Brain microvascular endothelial cell (primary cell): ENCODE results near the gene NEU2.

Source experiments
- DNase-seq: peaks from one replicate; pipeline ENCODE4 v3.0.0-alpha.2; 2020
- H3K27ac ChIP-seq: fragments of 250-450 bp; sonication (Bioruptor Pico); 2 replicates; pipeline ENCODE4 v1.5.1; 2020; ENCODE audit warnings: mild to moderate bottlenecking, moderate library complexity
- H3K27me3 ChIP-seq: fragments of 250-450 bp; sonication (Bioruptor Pico); replicated peaks from 2 replicates; pipeline ENCODE4 v1.5.1; 2020; ENCODE audit warnings: mild to moderate bottlenecking
- H3K36me3 ChIP-seq: fragments of 250-450 bp; sonication (Bioruptor Pico); replicated peaks from 2 replicates; pipeline ENCODE4 v1.5.1; 2020; ENCODE audit warnings: mild to moderate bottlenecking
- H3K4me3 ChIP-seq: 2 replicates; pipeline ENCODE4 v1.5.1; 2011; ENCODE audit warnings: low read depth, mild to moderate bottlenecking, control low read depth, low read length, moderate library complexity
- in situ Hi-C: cut with HindIII; loops from 2 replicates; pipeline ENCODE4 v1.10.0; 2017; ENCODE audit warnings: low sequenced_read_pairs, low pct_ligation_motif_present
- TF ChIP-seq, protein P1 (sequence below): IDR thresholded peaks from 2 replicates; pipeline ENCODE4 v1.5.1; 2011; ENCODE audit warnings: low read depth, mild to moderate bottlenecking, moderate library complexity, low read length, control low read depth, inconsistent platforms; ENCODE audit errors: missing control alignments

Gene NEU2

GRCh38 chr2:233000886-233001750, 31.4 kb upstream of the NEU2 start:
- in situ Hi-C loops, result no loop called here
- DNase-seq, result no peak
- no peaks in the 10 kb centered on the region for H3K36me3 ChIP-seq
- no peak overlapping the region for H3K4me3 ChIP-seq
- H3K27me3 ChIP-seq, result no peaks in the 10 kb centered on the region
- no peak overlapping the region for H3K27ac ChIP-seq
- TF ChIP-seq, protein P1, sequence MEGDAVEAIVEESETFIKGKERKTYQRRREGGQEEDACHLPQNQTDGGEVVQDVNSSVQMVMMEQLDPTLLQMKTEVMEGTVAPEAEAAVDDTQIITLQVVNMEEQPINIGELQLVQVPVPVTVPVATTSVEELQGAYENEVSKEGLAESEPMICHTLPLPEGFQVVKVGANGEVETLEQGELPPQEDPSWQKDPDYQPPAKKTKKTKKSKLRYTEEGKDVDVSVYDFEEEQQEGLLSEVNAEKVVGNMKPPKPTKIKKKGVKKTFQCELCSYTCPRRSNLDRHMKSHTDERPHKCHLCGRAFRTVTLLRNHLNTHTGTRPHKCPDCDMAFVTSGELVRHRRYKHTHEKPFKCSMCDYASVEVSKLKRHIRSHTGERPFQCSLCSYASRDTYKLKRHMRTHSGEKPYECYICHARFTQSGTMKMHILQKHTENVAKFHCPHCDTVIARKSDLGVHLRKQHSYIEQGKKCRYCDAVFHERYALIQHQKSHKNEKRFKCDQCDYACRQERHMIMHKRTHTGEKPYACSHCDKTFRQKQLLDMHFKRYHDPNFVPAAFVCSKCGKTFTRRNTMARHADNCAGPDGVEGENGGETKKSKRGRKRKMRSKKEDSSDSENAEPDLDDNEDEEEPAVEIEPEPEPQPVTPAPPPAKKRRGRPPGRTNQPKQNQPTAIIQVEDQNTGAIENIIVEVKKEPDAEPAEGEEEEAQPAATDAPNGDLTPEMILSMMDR, result no peak

GRCh38 chr2:233002829-233003657, 29.4 kb upstream of the NEU2 start:
- H3K36me3 ChIP-seq, result no peaks in the 10 kb centered on the region
- H3K27me3 ChIP-seq, result no peaks in the 10 kb centered on the region
- no peak overlapping the region for H3K27ac ChIP-seq
- in situ Hi-C loops, result no loop called here
- no peak for DNase-seq
- no peak overlapping the region for H3K4me3 ChIP-seq
- TF ChIP-seq, protein P1, result no peak

- Histone ChIP-seq H3K27ac (no peak overlapping the region), H3K27me3 (no peaks in the 10 kb centered on the region), H3K4me3 (no peak overlapping the region), H3K36me3 (no peaks in the 10 kb centered on the region)
- in situ Hi-C loops, result no loop called here
- no peak for DNase-seq
- TF ChIP-seq, protein P1, result no peak
Measured at GRCh38 chr2:233003658-233004555, 28.6 kb upstream of the NEU2 start.

DNA sequence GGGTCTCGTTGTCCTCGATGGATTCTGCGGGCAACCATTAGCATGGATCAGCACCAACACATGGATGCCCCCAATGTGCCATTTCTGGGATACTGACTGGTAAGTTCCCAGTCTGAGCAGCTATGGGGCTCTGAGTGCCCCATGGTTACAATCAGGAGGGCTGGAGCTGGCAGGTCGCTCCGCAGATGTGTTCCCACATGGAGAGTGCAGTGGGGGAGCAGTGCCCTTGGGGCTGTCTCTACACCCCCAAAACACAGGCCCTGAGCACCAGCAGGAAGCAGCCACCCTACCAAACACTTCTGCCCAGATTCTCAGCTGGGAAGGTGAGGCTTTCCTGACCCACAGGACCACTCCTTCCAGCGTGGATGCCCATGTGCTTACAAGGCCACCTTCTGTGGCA, 27.4 kb upstream of the NEU2 start:
- in situ Hi-C loops, result no loop called here
- Histone ChIP-seq H3K4me3 (no peak overlapping the region), H3K36me3 (no peaks in the 10 kb centered on the region), H3K27ac (no peak overlapping the region), H3K27me3 (no peaks in the 10 kb centered on the region)
- no peak for DNase-seq
- TF ChIP-seq, protein P1, result no peak

- H3K27me3 ChIP-seq, result no peaks in the 10 kb centered on the region
- in situ Hi-C loops, result no loop called here
- H3K36me3 ChIP-seq, result no peaks in the 10 kb centered on the region
- H3K27ac ChIP-seq, result no peak overlapping the region
- no peak for DNase-seq
- H3K4me3 ChIP-seq, result no peak overlapping the region
- TF ChIP-seq, protein P1, result no peak
Measured at GRCh38 chr2:233006648-233007047, 25.8 kb upstream of the NEU2 start.
